Breast epithelium (tissue), 4 donors: ENCODE data around the gene WWOX. TPM values are rescaled to one million over a fixed set of nuclear protein-coding genes. Genes with fewer than 3 reads are reported as not detected.

ENCODE experiments used
- DNase-seq, 2 donors: peaks; one replicate each; pipeline ENCODE4 v3.0.0-alpha.2; 2019; ENCODE audit warnings: low spot score in 2 of 2
- H3K27ac ChIP-seq, 2 donors: fragments of 200-600 bp; sonication (generic) in 1 of 2; one replicate each; pipeline ENCODE4 v1.5.1; 2016 to 2019; ENCODE audit warnings: mild to moderate bottlenecking in 1 of 2
- H3K27me3 ChIP-seq, 2 donors: fragments of 200-600 bp; sonication (generic) in 1 of 2; one replicate each; pipeline versions ENCODE4 v1.5.1 to v1.6.0; 2017 to 2019; ENCODE audit warnings: control low read depth in 1 of 2, mild to moderate bottlenecking in 1 of 2
- H3K36me3 ChIP-seq: fragments of 200-600 bp; one replicate; pipeline ENCODE4 v1.5.1; 2019
- H3K4me1 ChIP-seq, 2 donors: fragments of 200-600 bp; sonication (generic); one replicate each; pipeline ENCODE4 v1.5.1; 2016 to 2019; ENCODE audit warnings: control low read depth in 1 of 2
- H3K4me3 ChIP-seq, 3 donors: fragments of 200-600 bp; sonication (generic); 1 replicate in 2 of 3; 2 replicates in 1 of 3; pipeline ENCODE4 v1.5.1; 2016 to 2019; ENCODE audit warnings: mild to moderate bottlenecking in 3 of 3, moderate library complexity in 2 of 3
- H3K9me3 ChIP-seq, 2 donors: fragments of 200-600 bp; sonication (generic) in 1 of 2; one replicate each; pipeline ENCODE4 v1.5.1; 2016 to 2019; ENCODE audit warnings: control low read depth in 1 of 2
- CTCF ChIP-seq, 3 donors: fragments of 450-650 bp; IDR thresholded peaks; one replicate each; pipeline ENCODE4 v1.5.1; 2016 to 2017; ENCODE audit warnings: antibody characterized with exemption in 3 of 3, mild to moderate bottlenecking in 3 of 3, moderate library complexity in 3 of 3
- POLR2A ChIP-seq: fragments of 450-650 bp; IDR thresholded peaks from one replicate; pipeline ENCODE4 v1.6.1; 2016; ENCODE audit warnings: antibody characterized with exemption, mild to moderate bottlenecking, moderate library complexity
- POLR2AphosphoS5 ChIP-seq, 3 donors: sonication (generic); formaldehyde crosslinking; IDR thresholded peaks; one replicate each; pipeline ENCODE4 v1.6.1; 2017; ENCODE audit warnings: antibody characterized with exemption in 3 of 3
- intact Hi-C: fragments of 100-400 bp; cut with DNase I; formaldehyde crosslinking; loops from one replicate; pipeline ENCODE4 v1.15.1; 2023; ENCODE audit warnings: low total_unique reads
- total RNA-seq, 3 donors: library from RNA; depleted of rRNA; stranded (reverse); fragments of >200 nt; gene quantifications; one replicate each; pipeline ENCODE4 v1.1.0, GENCODE V29; 2016

WWOX gene
- total RNA-seq, 3 donors from 2014 or later, result 42.9 to 73.6 (median 43.4) TPM

DNA sequence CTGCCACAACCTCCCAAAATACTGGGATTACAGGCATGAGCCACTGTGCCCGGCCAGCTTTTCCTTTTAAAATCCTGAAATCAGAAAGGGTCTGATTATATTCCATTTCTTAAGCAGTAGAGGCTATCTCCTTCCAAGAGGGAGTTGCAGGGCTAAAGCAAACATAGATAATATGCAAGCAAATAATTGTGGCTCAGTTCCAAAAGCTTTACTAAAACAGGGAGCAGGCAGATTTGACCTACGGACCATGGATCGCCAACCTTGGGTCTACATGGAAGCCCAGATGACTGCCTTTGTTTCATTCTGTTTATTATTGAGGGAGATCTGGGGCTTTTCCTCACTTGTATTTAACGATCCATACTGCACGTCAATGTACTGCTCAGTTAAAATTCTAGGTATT lies 38.6 kb upstream of the WWOX start:
- H3K27ac ChIP-seq, result no peak overlapping the region
- H3K4me3 ChIP-seq, result no peak overlapping the region
- H3K27me3 ChIP-seq, result no peaks in the 10 kb centered on the region
- no peaks in the 10 kb centered on the region for H3K4me1 ChIP-seq
- H3K9me3 ChIP-seq, result no peaks in the 10 kb centered on the region
- TF ChIP-seq CTCF (IDR thresholded peaks at IDR 0.05), result no peak
- no peak for TF ChIP-seq POLR2A
- TF ChIP-seq POLR2AphosphoS5 (IDR thresholded peaks at IDR 0.05), result no peak
- intact Hi-C loops, result no loop called here
- no peak for DNase-seq
- no peaks in the 10 kb centered on the region for H3K36me3 ChIP-seq

- Histone ChIP-seq H3K4me1 (no peaks in the 10 kb centered on the region), H3K27me3 (no peaks in the 10 kb centered on the region), H3K36me3 (no peaks in the 10 kb centered on the region), H3K27ac (no peak overlapping the region), H3K9me3 (no peaks in the 10 kb centered on the region), H3K4me3 (no peak overlapping the region)
- intact Hi-C loops, result no loop called here
- TF ChIP-seq POLR2AphosphoS5 (IDR thresholded peaks at IDR 0.05), result no peak
- DNase-seq, result no peak
Measured at GRCh38 chr16:78065319-78065718, 34.1 kb upstream of the WWOX start.

DNA sequence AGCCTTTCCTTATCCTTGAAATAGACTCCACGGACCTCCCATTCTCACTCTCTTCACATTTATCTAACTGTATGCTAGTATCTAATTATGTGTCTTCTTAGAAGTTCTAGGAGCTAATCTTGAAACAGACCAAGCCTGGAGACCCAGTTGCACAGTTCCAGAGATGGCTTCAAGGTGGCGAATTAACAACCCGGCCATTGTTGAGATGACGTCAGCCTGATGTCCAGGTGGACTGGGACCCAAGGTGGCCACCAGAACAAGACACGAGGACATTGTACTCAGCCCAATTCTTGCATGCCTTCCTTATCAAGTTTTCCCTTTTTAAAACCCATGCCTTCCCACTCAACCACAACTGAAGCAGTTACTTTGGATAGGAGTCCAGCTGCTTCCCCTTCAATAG lies 29.5 kb upstream of the WWOX start:
- Histone ChIP-seq H3K36me3 (no peaks in the 10 kb centered on the region), H3K27me3 (no peaks in the 10 kb centered on the region), H3K9me3 (no peaks in the 10 kb centered on the region), H3K4me1 (no peaks in the 10 kb centered on the region), H3K27ac (no peak overlapping the region), H3K4me3 (no peak overlapping the region)
- DNase-seq, result no peak
- intact Hi-C loops, result no loop called here
- no peak for TF ChIP-seq POLR2AphosphoS5 (IDR thresholded peaks at IDR 0.05)
- no peak for TF ChIP-seq CTCF (IDR thresholded peaks at IDR 0.05)
- no peak for TF ChIP-seq POLR2A

DNA sequence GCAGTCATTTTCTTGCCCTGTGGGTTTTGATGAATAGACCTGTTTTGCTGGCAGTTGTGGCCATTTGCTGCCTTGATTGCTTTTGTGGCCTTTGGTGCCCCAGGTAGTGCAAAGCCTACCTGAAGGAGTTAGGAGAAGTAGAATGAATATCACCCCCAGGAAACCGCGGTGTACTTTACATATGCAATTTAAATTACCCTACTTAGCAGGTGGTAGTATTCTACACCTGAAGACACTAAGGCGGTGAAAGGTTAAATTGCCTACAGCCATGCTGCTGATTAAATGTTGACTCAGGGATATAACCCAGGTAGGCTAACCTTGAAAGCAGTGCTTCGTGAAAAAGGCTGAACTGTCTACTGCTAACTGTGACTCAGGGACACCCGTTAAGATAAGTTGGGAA lies 27.2 kb upstream of the WWOX start:
- Histone ChIP-seq H3K27ac (no peak overlapping the region), H3K9me3 (peaks cover 0 to 3% of the 10 kb centered on the region in 2 donors), H3K27me3 (no peaks in the 10 kb centered on the region), H3K4me3 (no peak overlapping the region), H3K4me1 (no peaks in the 10 kb centered on the region), H3K36me3 (no peaks in the 10 kb centered on the region)
- DNase-seq, result no peak
- intact Hi-C loops, result no loop called here
- TF ChIP-seq POLR2A (no peak), CTCF (IDR thresholded peaks at IDR 0.05) (no peak), POLR2AphosphoS5 (IDR thresholded peaks at IDR 0.05) (no peak)

- Histone ChIP-seq H3K9me3 (peaks cover 0 to 3% of the 10 kb centered on the region in 2 donors), H3K27me3 (no peaks in the 10 kb centered on the region), H3K4me1 (no peaks in the 10 kb centered on the region), H3K36me3 (no peaks in the 10 kb centered on the region), H3K4me3 (no peak overlapping the region), H3K27ac (no peak overlapping the region)
- intact Hi-C loops, result no loop called here
- DNase-seq, result no peak
- no peak for TF ChIP-seq CTCF (IDR thresholded peaks at IDR 0.05)
- no peak for TF ChIP-seq POLR2A
- no peak for TF ChIP-seq POLR2AphosphoS5 (IDR thresholded peaks at IDR 0.05)
Measured at GRCh38 chr16:78075800-78076199, 23.7 kb upstream of the WWOX start.

GRCh38 chr16:78081341-78081740 lies 18.1 kb upstream of the WWOX start:
- intact Hi-C loops, result no loop called here
- no peak for TF ChIP-seq POLR2A
- no peak for TF ChIP-seq CTCF (IDR thresholded peaks at IDR 0.05)
- TF ChIP-seq POLR2AphosphoS5 (IDR thresholded peaks at IDR 0.05), result no peak
- H3K36me3 ChIP-seq, result no peaks in the 10 kb centered on the region

More at GRCh38 chr16:78081341-78081740, 18.1 kb upstream of the WWOX start:
- no peaks in the 10 kb centered on the region for H3K4me1 ChIP-seq
- H3K4me3 ChIP-seq, result no peak overlapping the region
- no peaks in the 10 kb centered on the region for H3K27me3 ChIP-seq
- DNase-seq, result no peak
- no peak overlapping the region for H3K27ac ChIP-seq
- no peaks in the 10 kb centered on the region for H3K9me3 ChIP-seq
